Sciatic nerve (tissue), 2 donors: ENCODE measurements around the gene DLGAP5. TPM values are rescaled to one million over a fixed set of nuclear protein-coding genes. Genes with fewer than 3 reads are reported as not detected.
A peak's percentile ranks its signal among the peaks of the same experiment; 100 is the strongest.

Source experiments
- ATAC-seq: fragments of 200-7000 bp; cut with Tn5 transposase; one replicate; pipeline ENCODE4 v1.9.1; 2020; ENCODE audit warnings: mild to moderate bottlenecking, moderate library complexity
- DNase-seq: peaks from one replicate; pipeline ENCODE4 v3.0.0-alpha.2; 2020; ENCODE audit warnings: low spot score
- intact Hi-C: fragments of 100-400 bp; cut with DNase I; formaldehyde crosslinking; loops from one replicate; pipeline ENCODE4 v1.14.2; 2022
- total RNA-seq: library from RNA; stranded (reverse); fragmentation: NEBNext Ultra II Directional; extraction: Animal tissue kit (Norgen Biotek cat#: 25700); gene quantifications from one replicate; pipeline ENCODE4 v1.2.1, GENCODE V29; 2021
- donor health status: DM: no; HTN: no; CAD: no.
- donor health status: DM: no; HTN: no; CAD: no.

Gene DLGAP5
- total RNA-seq, 1 donor from 2014 or later = 0.31 TPM

GRCh38 chr14:55136241-55136640 is 55.1 kb downstream of the DLGAP5 start:
- intact Hi-C loops = no loop called here
- DNase-seq = no peak
- no peak for ATAC-seq

- ATAC-seq = no peak
Measured at GRCh38 chr14:55133416-55133815, 58.0 kb downstream of the DLGAP5 start.

GRCh38 chr14:55131370-55132137 is 59.8 kb downstream of the DLGAP5 start:
- ATAC-seq = peak; percentile 29
- intact Hi-C loops = no loop called here
- no peak for DNase-seq

More at GRCh38 chr14:55133416-55133815, 58.0 kb downstream of the DLGAP5 start:
- DNase-seq = no peak
- intact Hi-C loops = no loop called here

GRCh38 chr14:55130196-55130550 is 61.2 kb downstream of the DLGAP5 start:
- intact Hi-C loops = no loop called here
- ATAC-seq (peak; percentile 14), DNase-seq (no peak)

GRCh38 chr14:55129428-55130195 is 61.8 kb downstream of the DLGAP5 start:
- intact Hi-C loops = loop anchor here (5.0 kb wide), 1 partner anchor 37 kb away; no protein-coding TSS in a partner anchor
- ATAC-seq = peak; percentile 81
- peak; percentile 85 for DNase-seq

- intact Hi-C loops = loop anchor here (5.0 kb wide), 1 partner anchor 37 kb away; no protein-coding TSS in a partner anchor
- ATAC-seq = peak; percentile 86
Measured at GRCh38 chr14:55129086-55129427, 62.3 kb downstream of the DLGAP5 start, which contains the start of gene LGALS3. LGALS3 (plus strand) TSS chr14:55129252; CDS start chr14:55137374, 8,122 bp downstream.

GRCh38 chr14:55128386-55129085 is 62.8 kb downstream of the DLGAP5 start:
- DNase-seq = no peak
- ATAC-seq = no peak
- intact Hi-C loops = loop anchor here (5.0 kb wide), 1 partner anchor 36 kb away; no protein-coding TSS in a partner anchor

More at GRCh38 chr14:55129086-55129427, 62.3 kb downstream of the DLGAP5 start, which contains the start of gene LGALS3:
- DNase-seq = peak; percentile 84

GRCh38 chr14:55127460-55127951 is 63.9 kb downstream of the DLGAP5 start:
- ATAC-seq = no peak
- intact Hi-C loops = loop anchor here (5.0 kb wide), 1 partner anchor 35 kb away; no protein-coding TSS in a partner anchor
- DNase-seq = no peak

GRCh38 chr14:55126932-55127459 is 64.4 kb downstream of the DLGAP5 start:
- DNase-seq (no peak), ATAC-seq (no peak)
- intact Hi-C loops = loop anchor here (5.0 kb wide), 1 partner anchor 35 kb away; no protein-coding TSS in a partner anchor

- ATAC-seq (no peak), DNase-seq (no peak)
- intact Hi-C loops = loop anchor here (5.0 kb wide), 1 partner anchor 34 kb away; no protein-coding TSS in a partner anchor
Measured at GRCh38 chr14:55126034-55126433, 65.4 kb downstream of the DLGAP5 start.

- intact Hi-C loops = loop anchor here (5.0 kb wide), 1 partner anchor 33 kb away; no protein-coding TSS in a partner anchor
- DNase-seq (no peak), ATAC-seq (no peak)
Measured at GRCh38 chr14:55125403-55125802, 66.0 kb downstream of the DLGAP5 start.

GRCh38 chr14:55124774-55125386 is 66.5 kb downstream of the DLGAP5 start:
- ATAC-seq = no peak
- intact Hi-C loops = loop anchor here (5.0 kb wide), 1 partner anchor 33 kb away; no protein-coding TSS in a partner anchor
- no peak for DNase-seq

GRCh38 chr14:55123852-55124639 is 67.3 kb downstream of the DLGAP5 start:
- ATAC-seq (no peak), DNase-seq (no peak)
- intact Hi-C loops = no loop called here

- ATAC-seq = peak; percentile 23
- intact Hi-C loops = no loop called here
Measured at GRCh38 chr14:55123101-55123500, 68.3 kb downstream of the DLGAP5 start.

GRCh38 chr14:55122440-55122986 is 68.9 kb downstream of the DLGAP5 start:
- ATAC-seq (peak; percentile 21), DNase-seq (no peak)
- intact Hi-C loops = no loop called here

More at GRCh38 chr14:55123101-55123500, 68.3 kb downstream of the DLGAP5 start:
- DNase-seq = no peak

GRCh38 chr14:55121628-55122439 is 69.6 kb downstream of the DLGAP5 start:
- ATAC-seq (no peak), DNase-seq (no peak)
- intact Hi-C loops = no loop called here
